Fibroblast of villous mesenchyme (primary cell): ENCODE measurements around the gene GLRA1. TPM values are rescaled to one million over a fixed set of nuclear protein-coding genes. Genes with fewer than 3 reads are reported as not detected.

Source experiments
- DNase-seq: peaks from one replicate; pipeline ENCODE4 v3.0.0-alpha.2; 2010; ENCODE audit warnings: low read depth
- H3K4me3 ChIP-seq: 2 replicates; pipeline ENCODE4 v1.5.1; 2011; ENCODE audit warnings: low read depth, mild to moderate bottlenecking, low read length
- small RNA-seq: library from RNA; depleted of rRNA; stranded (forward); fragments of <200 nt; gene quantifications from one replicate; pipeline ENCODE3, GENCODE V24; 2012
- total RNA-seq: library from RNA; depleted of rRNA; stranded (reverse); fragments of >200 nt; gene quantifications from 2 replicates; pipeline ENCODE4 v1.2.3, GENCODE V29; 2012
- TF ChIP-seq, protein P1 (sequence below): IDR thresholded peaks from 2 replicates; pipeline ENCODE4 v1.5.1; 2012; ENCODE audit warnings: low read depth, mild to moderate bottlenecking, low read length; ENCODE audit not compliant: insufficient read depth

The GLRA1 gene
- total RNA-seq, 1 donor, result not detected

DNA sequence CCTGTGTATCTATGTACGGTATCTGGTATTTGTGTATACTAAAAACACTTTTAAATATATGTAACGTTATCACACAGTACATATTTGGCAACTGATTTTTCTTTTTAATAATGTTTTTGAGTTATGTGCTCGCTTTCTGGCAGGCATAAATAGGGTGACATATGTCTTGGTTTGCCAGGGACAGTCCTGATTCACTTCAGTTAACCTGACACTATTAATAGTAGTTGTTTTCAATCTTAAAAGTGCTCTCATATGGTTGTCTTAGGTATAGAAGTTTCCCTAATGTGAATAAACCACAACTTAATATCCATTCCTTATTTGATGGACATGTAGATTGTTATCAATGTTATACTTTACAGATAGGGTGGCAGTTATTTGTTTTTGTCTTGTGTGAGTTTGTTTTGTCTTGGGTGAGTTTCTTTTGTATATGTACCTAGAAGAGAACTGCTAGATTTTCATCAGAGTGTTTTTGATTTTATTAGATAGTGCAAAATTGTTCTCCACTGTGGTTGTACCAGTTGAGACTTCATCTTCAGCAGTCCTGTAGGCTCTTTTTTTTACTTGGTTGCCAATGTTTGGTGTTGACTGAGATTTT is 145.0 kb downstream of the GLRA1 start:
- H3K4me3 ChIP-seq, result no peak overlapping the region
- no peak for DNase-seq
- TF ChIP-seq, protein P1, sequence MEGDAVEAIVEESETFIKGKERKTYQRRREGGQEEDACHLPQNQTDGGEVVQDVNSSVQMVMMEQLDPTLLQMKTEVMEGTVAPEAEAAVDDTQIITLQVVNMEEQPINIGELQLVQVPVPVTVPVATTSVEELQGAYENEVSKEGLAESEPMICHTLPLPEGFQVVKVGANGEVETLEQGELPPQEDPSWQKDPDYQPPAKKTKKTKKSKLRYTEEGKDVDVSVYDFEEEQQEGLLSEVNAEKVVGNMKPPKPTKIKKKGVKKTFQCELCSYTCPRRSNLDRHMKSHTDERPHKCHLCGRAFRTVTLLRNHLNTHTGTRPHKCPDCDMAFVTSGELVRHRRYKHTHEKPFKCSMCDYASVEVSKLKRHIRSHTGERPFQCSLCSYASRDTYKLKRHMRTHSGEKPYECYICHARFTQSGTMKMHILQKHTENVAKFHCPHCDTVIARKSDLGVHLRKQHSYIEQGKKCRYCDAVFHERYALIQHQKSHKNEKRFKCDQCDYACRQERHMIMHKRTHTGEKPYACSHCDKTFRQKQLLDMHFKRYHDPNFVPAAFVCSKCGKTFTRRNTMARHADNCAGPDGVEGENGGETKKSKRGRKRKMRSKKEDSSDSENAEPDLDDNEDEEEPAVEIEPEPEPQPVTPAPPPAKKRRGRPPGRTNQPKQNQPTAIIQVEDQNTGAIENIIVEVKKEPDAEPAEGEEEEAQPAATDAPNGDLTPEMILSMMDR, result no peak

DNA sequence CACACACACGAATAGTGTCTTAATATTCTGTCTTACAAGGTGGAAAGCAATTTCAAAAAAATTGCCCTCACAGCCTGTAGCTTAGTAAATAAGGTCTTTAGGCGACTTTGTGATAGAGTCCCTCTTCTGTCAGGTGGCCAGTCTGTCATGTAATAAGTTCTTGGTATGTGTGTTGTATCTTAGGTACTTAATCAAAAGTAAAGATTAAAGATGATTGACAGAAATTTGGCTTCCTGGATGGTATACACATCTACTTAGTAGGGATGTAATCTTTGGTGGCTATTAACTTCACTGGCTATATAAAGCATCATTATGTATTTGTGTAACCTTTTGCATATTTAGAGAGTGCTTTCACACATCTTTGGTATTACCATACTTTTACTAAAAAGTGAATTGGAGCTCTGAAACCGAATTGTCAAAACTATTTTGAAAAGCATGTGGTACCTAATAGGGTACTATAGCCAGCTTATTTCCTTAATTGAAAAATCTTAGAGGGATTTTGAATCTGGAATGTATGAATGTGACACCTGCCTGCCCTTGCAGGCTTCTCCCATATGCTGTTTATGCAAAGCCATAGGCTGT is 149.5 kb downstream of the GLRA1 start:
- TF ChIP-seq, protein P1, result no peak
- no peak for DNase-seq
- peak overlapping the region; percentile 9 for H3K4me3 ChIP-seq

DNA sequence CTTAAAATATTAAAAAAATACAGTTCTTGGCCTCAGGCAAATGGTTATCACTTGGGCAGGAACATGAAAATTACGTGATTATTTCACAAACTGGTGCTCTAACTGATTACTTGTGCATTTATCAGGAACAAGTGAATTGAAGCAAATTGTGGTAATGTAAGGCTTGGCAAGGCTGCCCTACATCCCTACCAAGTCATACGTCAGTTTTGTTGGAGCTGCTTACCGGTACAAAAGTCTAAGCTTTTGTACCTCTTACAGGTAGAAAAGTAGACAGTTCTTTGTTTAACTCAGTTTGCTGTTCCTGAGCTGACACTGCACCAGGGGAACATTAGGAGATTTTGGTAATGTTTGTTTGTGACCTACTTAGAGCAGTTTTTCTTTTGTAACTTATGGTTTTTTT is 150.7 kb downstream of the GLRA1 start:
- peak overlapping the region; percentile 84 for H3K4me3 ChIP-seq
- TF ChIP-seq, protein P1, result no peak
- DNase-seq, result peak; percentile 8

DNA sequence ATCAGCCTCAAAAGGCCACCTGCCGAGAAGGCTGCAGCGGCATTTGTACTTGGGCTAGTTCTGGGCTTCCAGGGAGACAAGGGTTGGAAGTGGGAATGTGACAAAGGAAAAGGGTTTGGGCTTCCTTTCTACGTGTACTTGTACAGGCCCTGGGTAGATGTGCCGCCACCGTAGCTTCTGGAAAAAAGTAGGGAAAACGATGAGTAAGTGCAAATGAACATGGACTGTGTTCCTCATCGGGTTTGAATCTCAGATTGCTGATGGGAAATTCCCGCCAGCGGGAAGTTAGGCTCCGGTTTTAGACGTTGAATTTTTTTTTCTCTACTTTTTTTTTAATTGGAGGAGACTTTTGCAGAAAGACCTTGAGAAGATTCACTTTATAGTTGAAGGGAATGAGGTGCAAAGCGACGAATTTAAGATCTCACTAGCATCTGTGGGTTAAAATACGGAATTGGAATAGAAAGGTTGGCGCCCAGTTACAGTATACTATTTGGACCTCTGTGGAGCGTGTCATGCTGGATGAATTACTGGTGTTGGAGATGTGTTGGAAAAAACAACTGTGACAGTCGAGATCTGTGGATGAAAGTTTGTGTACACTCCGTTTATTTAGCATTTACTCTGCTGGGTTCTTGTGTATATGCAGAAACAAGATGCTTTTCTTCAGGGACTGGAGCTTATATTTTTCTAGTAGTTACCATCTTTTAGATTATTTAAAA is 151.6 kb downstream of the GLRA1 start:
- H3K4me3 ChIP-seq, result peak overlapping the region; percentile 84
- TF ChIP-seq, protein P1, result no peak
- peak; percentile 41 for DNase-seq

Small RNA genes within 50 kb of the gene (small RNA-seq; reads per million reads assigned to genes)
- not detected for gene RNA5SP198

Other genes with a start within 250 kb of the GLRA1 start
- 1,969 and 2,230 TPM in 2 replicates for gene SPARC, start 237.9 kb downstream of the GLRA1 start, total RNA-seq
- gene ATOX1, start 166.2 kb downstream of the GLRA1 start, total RNA-seq, result 44.9 and 59.6 TPM in 2 replicates
- 146 and 244 TPM in 2 replicates for gene G3BP1, start 152.9 kb downstream of the GLRA1 start, total RNA-seq